ENCODE data around the gene IL12RB1.

GRCh38 chr19:18107235-18107634 is 20.5 kb upstream of the IL12RB1 start:
- TF ChIP-seq CTCF (IDR thresholded peaks at IDR 0.05) (no peak), POLR2A (IDR thresholded peaks at IDR 0.05) (no peak)
